Measurements from ENCODE around the gene KAZALD1.

Gene KAZALD1

DNA sequence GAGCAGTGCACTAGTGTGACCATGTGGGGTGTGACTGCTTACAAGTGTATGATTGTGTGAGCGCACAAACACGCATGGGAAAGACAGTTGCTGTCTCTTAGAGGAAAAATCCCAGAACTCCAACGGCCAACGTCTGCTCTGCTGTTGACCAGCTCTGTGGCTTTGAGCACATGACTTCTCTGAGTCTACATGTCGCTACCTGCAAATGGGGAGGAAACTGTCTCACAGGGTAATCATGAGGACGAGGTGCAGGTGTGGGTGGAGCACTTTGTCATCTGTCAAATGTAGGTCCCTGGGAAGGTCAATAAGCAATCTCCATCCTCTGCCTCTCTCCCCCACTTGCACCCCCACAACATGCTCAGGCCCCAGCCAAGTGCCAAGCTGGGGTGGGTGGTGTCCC is 38.1 kb downstream of the KAZALD1 start:
- Mint-ChIP-seq H3K4me3 (no peak overlapping the region), H3K27me3 (peaks cover 52% of the 10 kb centered on the region), H3K27ac (no peak overlapping the region), H3K36me3 (ENCODE audit: low read depth) (no peaks in the 10 kb centered on the region), H3K4me1 (no peaks in the 10 kb centered on the region), H3K9me3 (no peaks in the 10 kb centered on the region)
- no peak for ATAC-seq
- no peak for DNase-seq

DNA sequence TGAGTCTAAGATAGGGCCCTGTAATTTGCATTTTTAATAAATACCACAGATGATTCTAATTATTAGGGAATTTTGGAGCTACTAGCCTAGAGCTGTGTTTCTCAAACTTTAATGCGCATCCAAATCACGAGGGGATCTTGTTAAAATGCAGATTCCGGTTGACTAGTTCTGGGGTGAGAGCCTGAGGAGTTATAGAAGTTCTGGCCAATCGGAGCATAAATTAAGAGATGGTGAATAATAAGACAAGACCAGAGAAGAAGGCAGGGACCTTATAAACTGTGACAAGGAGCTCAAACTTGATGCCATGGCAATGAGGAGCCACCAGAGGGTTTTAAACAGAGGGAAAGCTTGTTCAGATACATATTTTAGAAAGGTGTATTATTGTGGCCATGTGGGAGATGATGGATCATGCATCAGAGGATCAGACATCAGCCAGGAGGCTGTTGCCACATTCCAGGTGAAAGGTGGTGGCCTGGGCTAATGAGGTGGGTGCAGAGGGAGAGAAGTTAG is 39.6 kb downstream of the KAZALD1 start:
- H3K9me3 Mint-ChIP-seq, result no peaks in the 10 kb centered on the region
- H3K36me3 Mint-ChIP-seq (ENCODE audit: low read depth), result no peaks in the 10 kb centered on the region
- no peaks in the 10 kb centered on the region for H3K4me1 Mint-ChIP-seq
- peaks cover 53% of the 10 kb centered on the region for H3K27me3 Mint-ChIP-seq
- H3K27ac Mint-ChIP-seq, result no peak overlapping the region
- ATAC-seq (no peak), DNase-seq (no peak)
- H3K4me3 Mint-ChIP-seq, result no peak overlapping the region

DNA sequence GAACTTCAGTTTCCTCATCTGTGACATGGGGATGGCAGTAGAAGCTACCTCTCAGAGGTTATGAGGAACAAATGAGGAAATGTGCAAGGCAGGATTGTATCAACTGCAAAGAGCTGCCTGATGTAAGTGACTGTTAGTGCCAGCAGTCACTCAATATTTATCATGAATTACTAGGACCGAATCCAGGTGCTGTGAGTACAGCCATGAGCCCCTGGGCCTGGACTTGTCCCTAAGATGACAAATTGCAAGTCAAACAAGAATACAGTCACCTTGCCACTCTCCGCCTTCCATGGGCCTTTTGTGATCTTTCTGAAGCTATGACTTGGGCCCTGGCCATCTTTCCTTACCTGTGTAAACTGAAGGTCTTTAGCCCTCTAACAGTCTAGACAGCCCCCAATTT is 41.6 kb downstream of the KAZALD1 start:
- H3K27ac Mint-ChIP-seq, result no peak overlapping the region
- no peak for DNase-seq
- peaks cover 48% of the 10 kb centered on the region for H3K27me3 Mint-ChIP-seq
- H3K36me3 Mint-ChIP-seq (ENCODE audit: low read depth), result no peaks in the 10 kb centered on the region
- no peaks in the 10 kb centered on the region for H3K9me3 Mint-ChIP-seq
- H3K4me1 Mint-ChIP-seq, result no peaks in the 10 kb centered on the region
- ATAC-seq, result no peak
- H3K4me3 Mint-ChIP-seq, result no peak overlapping the region

DNA sequence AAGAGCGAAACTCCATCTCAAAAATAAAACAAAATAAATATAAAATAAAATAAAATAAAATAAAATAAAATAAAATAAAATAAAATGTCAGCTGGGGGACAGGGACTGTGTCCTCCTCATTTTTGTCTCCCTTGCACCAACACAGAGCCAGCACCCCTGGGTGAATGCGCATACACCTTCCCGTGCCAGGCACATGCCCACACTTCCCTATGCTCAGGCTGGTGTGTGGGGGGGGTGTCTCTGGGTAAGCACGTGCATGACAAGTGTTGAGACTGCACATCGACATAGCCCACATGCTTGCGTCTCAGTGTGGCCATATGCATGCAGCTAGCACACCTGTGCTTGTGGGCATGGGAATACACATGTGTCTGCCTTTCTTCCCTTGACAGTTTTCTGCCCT is 44.6 kb downstream of the KAZALD1 start:
- no peak overlapping the region for H3K4me3 Mint-ChIP-seq
- DNase-seq (no peak), ATAC-seq (no peak)
- H3K4me1 Mint-ChIP-seq, result no peaks in the 10 kb centered on the region
- no peak overlapping the region for H3K27ac Mint-ChIP-seq
- peaks cover 42% of the 10 kb centered on the region for H3K27me3 Mint-ChIP-seq
- no peaks in the 10 kb centered on the region for H3K9me3 Mint-ChIP-seq
- H3K36me3 Mint-ChIP-seq (ENCODE audit: low read depth), result no peaks in the 10 kb centered on the region

DNA sequence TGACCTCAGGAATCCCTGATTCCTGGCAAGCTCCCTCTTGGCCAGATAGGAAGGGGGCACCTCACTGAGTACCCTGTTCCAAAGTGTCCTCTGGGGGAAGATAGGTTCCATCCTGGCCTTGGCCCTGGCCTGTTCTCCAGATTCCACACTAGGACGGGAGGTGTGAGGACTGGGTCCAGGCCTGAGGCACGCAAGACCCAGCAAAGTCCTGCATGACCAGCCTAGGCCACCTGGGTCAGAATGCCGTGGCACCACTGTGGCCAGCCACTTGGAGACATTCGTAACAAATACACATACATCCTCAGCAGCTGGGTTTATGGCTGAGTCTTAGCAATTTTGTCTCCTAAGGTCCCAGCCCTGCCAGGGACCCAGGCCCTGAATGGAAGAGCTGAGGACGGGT is 46.0 kb downstream of the KAZALD1 start:
- no peaks in the 10 kb centered on the region for H3K4me1 Mint-ChIP-seq
- H3K27me3 Mint-ChIP-seq, result peaks cover 38% of the 10 kb centered on the region
- H3K4me3 Mint-ChIP-seq, result no peak overlapping the region
- H3K9me3 Mint-ChIP-seq, result no peaks in the 10 kb centered on the region
- no peak for DNase-seq
- no peak for ATAC-seq
- H3K27ac Mint-ChIP-seq, result no peak overlapping the region
- no peaks in the 10 kb centered on the region for H3K36me3 Mint-ChIP-seq (ENCODE audit: low read depth)

DNA sequence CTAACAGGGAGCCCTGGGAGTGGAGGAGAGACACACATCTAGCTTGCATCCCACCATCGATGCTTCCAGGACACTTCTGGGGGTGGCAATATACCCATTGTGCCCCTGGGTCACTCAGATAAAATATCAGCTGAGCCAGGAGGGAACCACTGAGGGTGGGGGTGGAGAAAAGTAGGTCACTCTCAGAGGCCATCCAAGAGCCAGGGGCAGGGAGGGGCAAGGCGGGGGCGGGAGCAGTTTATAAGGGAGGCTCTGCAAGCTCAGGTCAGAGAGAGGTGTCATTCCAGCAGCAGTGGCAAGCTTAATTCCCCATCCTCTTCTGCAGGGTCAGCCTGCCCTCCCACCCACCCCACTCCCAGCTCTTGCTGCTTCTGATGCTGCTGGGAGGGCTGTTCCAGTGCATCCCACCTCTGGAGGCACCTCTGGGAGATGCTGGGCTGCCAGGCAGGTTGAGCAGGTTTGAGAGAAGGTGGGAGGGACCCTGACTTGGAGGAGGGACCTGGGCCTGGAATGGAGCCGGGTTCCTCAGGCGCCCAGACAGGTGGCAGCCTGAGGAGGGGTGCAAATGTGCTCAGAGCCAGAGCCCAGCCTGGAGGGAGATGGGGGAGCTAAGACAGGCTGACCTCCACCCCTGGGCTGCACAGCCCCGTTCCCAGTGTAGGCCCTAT is 49.2 kb downstream of the KAZALD1 start:
- H3K27ac Mint-ChIP-seq, result no peak overlapping the region
- ATAC-seq, result no peak
- DNase-seq, result no peak
- H3K4me1 Mint-ChIP-seq, result no peaks in the 10 kb centered on the region
- no peaks in the 10 kb centered on the region for H3K36me3 Mint-ChIP-seq (ENCODE audit: low read depth)
- H3K9me3 Mint-ChIP-seq, result no peaks in the 10 kb centered on the region
- H3K4me3 Mint-ChIP-seq, result no peak overlapping the region
- peaks cover 48% of the 10 kb centered on the region for H3K27me3 Mint-ChIP-seq

DNA sequence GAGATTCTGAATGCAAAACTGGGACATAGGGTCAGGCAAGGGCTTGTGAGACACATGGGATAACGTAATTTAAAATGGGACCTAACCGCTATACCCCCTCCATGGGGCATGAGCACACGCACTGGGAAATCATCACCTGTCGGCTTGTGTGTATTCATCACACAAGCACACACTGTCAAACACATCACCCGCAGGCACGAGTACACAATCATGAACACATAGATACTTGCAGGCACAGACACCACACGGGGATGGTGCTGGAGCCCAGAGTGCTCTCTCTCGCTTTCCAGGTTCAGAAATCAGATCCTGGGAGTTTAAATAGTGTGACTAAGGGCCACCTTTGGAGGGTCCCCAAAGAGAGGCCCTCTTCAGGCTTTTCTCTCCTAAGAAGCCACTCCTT is 49.8 kb downstream of the KAZALD1 start:
- Mint-ChIP-seq H3K9me3 (no peaks in the 10 kb centered on the region), H3K27ac (no peak overlapping the region), H3K4me3 (no peak overlapping the region), H3K36me3 (ENCODE audit: low read depth) (no peaks in the 10 kb centered on the region), H3K27me3 (peaks cover 49% of the 10 kb centered on the region), H3K4me1 (no peaks in the 10 kb centered on the region)
- no peak for ATAC-seq
- DNase-seq, result no peak

DNA sequence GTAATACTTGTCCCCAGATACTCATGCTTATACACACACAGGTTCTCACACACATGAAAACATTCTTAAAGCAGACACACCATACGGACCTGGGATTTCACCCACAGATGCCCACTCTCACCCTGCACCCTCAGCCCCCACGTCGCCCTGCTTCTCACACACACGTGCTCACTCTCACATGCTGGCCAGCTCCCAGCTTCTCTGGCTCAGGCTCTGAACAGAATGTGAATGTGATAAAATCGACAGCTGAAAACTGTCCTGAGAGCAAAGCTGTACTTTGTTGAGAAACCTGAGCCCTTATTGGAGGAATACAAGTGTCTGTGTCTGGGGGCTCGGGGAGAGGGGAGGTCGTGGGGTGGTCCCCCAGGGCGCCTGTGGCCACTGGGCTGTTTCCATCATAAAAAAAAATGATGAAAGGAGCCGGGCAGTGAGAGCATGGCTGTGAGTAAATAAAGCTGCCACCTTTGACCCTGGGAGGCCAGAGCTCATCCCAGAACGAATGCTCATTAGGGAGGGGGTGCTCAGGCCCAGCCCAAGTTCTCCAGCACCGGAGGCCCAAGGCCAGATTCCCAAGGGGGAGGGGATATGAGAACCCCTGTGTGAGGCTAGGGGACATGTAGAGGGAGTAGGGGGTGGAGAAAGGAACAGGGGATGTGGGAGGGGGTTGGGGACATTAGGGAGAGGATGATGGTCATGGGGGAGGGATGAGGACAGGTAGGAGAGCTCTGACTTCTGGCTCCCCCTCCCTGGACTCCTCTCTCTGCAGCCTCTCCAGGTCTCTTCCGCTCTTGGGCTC is 51.2 kb downstream of the KAZALD1 start:
- Mint-ChIP-seq H3K27me3 (peaks cover 46% of the 10 kb centered on the region), H3K4me3 (no peak overlapping the region), H3K27ac (no peak overlapping the region), H3K9me3 (no peaks in the 10 kb centered on the region), H3K36me3 (ENCODE audit: low read depth) (no peaks in the 10 kb centered on the region), H3K4me1 (no peaks in the 10 kb centered on the region)
- ATAC-seq, result no peak
- no peak for DNase-seq

DNA sequence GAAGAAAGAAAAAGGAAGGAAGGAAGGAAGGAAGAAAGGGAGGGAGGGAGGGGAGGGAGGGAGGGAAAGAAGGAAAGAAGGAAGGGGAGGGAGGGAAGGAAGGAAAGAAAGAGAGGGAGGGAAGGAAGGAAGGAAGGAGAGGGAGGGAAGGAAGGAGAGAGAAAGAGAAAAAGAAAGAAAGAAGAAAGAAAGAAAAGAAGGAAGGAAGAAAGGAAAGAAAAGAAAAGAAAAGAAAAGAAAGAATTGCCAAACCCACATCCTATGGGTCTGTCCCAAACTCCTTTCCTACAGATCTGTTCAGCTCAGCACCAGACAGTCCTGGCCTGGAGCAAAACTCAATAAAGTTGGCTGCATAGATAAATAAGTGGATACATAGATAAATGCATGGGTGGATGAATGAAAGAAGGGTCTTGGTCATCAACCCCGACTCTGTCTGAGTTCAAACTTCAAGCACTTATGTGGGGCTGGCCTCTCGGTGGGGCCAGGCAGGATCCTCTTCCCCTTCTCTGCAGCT is 52.2 kb downstream of the KAZALD1 start:
- no peak for DNase-seq
- no peak overlapping the region for H3K4me3 Mint-ChIP-seq
- H3K27me3 Mint-ChIP-seq, result peaks cover 47% of the 10 kb centered on the region
- ATAC-seq, result no peak
- H3K4me1 Mint-ChIP-seq, result no peaks in the 10 kb centered on the region
- no peaks in the 10 kb centered on the region for H3K36me3 Mint-ChIP-seq (ENCODE audit: low read depth)
- H3K27ac Mint-ChIP-seq, result no peak overlapping the region
- H3K9me3 Mint-ChIP-seq, result no peaks in the 10 kb centered on the region

DNA sequence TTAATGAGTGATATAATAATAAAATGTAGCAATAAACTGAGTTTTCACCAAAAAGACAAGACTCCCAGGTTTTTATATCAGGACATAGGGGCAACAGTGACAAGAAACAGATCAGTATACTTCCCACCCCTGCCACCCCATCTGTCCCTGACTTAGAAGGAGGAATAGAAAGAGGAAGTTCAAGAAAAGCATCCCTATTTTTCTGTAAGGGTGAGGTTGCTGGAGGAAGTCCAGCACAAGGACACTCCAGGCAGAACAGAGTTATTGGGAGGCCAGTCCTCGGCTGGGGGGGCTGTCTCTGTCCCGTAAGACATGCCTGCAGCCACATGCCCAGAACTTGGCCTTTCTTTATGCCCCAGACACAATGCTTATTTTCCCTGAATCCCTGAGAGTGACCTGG is 52.9 kb downstream of the KAZALD1 start:
- H3K36me3 Mint-ChIP-seq (ENCODE audit: low read depth), result no peaks in the 10 kb centered on the region
- H3K4me1 Mint-ChIP-seq, result no peaks in the 10 kb centered on the region
- H3K4me3 Mint-ChIP-seq, result no peak overlapping the region
- no peak for DNase-seq
- peaks cover 52% of the 10 kb centered on the region for H3K27me3 Mint-ChIP-seq
- H3K9me3 Mint-ChIP-seq, result no peaks in the 10 kb centered on the region
- no peak for ATAC-seq
- no peak overlapping the region for H3K27ac Mint-ChIP-seq
